GM18867 (cell line): Measurements from ENCODE around the gene NPY4R.
"Not testable (repeated sequence)": the region's sequence is repeated elsewhere in the genome, so short reads cannot be mapped to it uniquely, and the experiment has no call there.

Experiments
- ATAC-seq: cut with Tn5 transposase; IDR thresholded peaks from one replicate; pipeline ENCODE4 v1.9.1; 2021; ENCODE audit warnings: mild to moderate bottlenecking, moderate library complexity; ENCODE audit not compliant: unreplicated experiment

Gene NPY4R, protein sequence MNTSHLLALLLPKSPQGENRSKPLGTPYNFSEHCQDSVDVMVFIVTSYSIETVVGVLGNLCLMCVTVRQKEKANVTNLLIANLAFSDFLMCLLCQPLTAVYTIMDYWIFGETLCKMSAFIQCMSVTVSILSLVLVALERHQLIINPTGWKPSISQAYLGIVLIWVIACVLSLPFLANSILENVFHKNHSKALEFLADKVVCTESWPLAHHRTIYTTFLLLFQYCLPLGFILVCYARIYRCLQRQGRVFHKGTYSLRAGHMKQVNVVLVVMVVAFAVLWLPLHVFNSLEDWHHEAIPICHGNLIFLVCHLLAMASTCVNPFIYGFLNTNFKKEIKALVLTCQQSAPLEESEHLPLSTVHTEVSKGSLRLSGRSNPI

DNA sequence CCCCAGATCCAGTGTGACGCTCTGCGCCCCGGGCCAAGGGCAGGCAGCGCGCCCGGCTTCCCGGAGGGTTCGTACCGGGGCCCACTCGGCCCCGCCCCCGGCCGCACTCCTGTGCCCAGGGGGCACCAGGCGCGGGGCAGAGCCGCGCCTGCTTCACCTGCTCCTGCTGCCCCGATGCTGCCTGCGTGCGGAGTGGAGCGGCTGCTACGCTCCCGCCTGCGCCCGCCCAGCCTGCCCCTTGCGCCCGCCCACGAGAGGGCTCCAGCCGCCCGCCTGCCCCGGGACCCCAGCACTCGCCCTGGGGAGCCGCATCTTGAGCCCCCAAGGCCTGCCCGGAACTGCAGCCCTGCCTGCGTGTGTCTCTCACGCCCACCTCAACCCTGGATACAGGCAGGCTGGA, at the start of gene NPY4R:
Gene NPY4R (minus strand): TSS at position 194 of the 400 bp plus-strand sequence. CDS start 3,323 bp downstream, outside the sequence.
- not testable (repeated sequence) for ATAC-seq

DNA sequence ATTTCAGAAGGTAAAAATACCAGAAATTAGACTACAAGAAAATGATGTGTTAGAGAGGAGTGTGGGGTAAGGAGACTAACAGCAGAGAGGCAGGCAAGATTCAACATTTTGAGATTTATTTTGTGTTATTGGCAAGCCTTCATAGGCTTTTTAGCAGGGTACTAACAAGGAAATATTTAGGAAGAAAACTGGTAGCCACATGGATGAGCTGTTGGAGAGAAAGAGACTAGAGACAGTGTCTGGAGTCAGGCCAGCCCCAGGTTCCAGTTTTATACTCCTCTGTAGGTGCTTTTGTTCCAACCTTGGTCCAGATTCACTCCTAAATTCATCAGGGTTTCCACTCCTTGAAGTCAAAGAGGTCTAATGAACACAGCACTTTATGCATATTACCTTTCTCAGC, 49.6 kb upstream of the NPY4R start:
- ATAC-seq = no peak

DNA sequence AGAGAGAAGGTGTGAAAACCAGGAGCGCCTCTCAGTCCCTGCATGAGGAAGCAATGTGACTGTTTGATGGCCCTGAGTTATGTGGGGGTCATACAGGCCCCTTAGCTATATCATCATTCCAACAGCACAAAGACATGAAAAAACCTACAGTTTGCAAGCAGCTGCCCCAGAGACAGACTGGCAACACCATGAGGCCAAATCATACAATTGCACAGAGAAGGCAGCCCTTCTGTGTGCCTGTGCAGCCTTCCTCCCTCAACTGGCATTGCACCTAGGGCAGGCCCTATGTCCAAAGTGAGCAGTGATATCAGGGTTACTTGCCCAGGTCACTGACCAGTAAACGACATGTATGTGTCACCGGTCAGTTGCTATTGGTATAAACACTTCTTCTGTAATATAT, 49.1 kb upstream of the NPY4R start:
- ATAC-seq = no peak

DNA sequence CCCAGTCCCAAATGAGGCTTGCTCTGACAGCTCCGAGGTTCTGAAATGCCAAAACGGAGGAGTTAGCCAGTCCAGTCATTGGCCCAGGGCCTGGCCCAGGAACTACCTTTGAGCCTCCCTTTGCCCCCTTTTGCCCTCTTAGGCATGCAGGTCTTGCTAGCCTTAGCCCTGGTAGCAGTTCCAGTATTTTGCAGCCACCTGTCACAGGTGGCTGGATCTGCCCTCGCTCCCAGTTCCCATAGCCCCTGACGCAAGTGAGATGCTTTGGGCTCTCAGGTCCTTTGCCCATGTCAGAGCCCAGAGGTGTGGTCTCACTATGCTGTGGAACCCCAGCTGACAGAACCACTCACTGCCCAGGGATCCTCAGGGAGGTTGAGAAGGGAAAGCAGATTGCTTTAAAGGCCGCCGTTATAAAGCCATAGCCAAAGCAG, 48.7 kb upstream of the NPY4R start:
- no peak for ATAC-seq

DNA sequence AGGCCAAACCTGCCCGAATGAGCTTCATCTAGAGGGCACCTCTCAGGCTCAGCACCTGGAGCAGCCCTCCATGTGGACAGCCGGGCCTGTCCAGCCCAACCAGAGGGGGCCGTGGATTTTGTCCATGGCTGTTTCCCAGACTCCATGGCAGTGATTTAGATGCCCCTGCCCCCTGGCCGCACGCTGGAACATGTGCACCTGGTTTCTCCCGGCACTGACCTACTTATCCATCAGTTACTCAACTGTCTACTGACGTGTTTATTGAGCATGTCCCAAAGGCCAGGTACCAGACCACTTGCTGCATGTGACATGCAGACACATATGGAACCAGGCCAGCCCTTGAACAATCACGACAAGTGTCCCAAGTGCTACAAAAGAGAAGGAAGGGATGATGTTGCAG, 47.6 kb upstream of the NPY4R start:
- ATAC-seq = not testable (repeated sequence)

DNA sequence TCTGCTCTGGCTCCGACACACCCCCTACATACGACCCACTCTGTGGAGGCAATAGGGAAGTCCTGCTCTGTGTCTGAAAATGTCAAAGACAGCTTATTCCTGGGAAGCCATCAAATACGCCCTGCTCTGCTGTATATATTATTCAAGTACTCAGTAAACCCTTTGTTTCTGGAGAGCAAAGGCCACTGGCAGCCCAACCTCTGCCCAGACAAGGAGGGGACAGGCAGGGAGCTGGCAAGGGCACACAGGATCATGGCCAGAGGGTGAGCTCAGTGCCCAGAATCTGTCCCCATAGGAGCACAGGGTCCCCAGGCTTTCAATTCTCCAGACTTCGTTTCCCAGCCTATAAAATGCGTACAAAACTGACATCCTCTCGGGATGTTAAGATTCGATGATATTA, 47.0 kb upstream of the NPY4R start:
- ATAC-seq = not testable (repeated sequence)

DNA sequence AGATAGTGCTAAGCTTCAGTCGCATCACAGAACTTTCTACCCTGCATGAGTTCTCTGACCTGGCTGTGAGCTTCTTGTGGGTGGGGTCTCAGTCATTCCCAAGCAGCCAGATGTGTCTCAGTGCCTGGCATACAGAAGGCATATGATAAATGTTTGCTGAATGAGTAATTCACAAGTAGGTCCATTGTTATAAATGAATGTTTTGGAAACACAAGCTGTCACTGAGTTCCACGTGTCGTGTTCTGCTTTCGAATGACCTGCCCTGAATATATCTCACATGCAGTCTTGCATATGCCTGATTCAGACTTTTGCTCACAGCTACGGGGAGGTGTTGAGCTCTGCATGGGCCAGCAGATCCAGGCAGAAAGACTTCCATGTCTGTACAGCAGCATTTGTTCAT, 46.2 kb upstream of the NPY4R start:
- ATAC-seq = not testable (repeated sequence)

DNA sequence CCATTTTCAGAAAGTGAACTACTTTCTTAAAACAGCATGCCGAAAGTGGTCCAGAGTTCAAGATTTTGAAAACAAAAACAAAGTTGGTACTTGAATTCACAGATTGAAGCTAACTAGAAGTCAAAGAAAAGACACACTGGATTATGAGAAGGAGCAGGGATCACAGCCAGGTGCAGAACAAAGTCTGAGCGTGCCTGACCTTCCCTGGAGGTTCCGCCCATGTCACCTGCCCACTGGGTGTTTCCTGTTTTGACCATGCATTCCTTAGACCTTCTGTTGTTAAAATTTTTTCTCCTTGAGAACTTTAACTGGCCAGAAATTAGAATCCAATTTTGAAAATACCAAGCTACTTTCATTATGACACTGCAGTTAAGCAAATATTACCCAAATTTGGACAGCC, 34.2 kb upstream of the NPY4R start:
- not testable (repeated sequence) for ATAC-seq

DNA sequence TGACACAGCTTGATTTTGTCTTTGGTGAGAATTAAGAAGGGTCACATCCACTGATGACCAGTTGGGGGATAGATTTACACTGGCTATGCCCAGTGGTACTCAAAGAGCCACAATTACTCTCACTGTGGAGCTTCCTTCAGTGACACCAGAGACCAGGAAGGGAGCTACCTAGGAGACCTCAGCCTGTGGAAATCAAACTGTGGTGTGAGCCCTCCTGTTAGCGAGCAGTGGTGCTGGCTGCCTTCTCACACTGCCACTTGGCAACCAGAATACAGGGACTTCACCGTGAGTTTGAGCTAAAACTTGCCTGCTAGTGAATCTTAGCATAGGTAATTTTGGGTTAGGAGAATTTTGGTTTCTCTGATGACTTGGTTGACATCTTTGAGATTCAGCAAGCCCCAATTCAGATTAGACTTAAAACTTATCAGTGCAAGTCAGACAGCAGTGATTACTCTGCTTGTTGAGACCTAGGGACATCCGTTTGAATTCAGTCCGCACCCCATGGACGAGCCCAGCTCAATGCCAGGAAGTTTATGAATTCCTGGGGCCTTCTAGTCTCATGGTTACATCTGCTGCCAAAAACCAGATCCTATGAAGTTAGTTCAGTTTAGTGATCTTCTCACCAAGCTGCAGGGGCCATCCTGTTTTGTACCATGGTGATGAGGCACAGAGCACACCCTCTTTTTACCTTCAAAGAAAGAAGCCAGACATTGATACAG, 33.4 kb upstream of the NPY4R start:
- ATAC-seq = not testable (repeated sequence)

DNA sequence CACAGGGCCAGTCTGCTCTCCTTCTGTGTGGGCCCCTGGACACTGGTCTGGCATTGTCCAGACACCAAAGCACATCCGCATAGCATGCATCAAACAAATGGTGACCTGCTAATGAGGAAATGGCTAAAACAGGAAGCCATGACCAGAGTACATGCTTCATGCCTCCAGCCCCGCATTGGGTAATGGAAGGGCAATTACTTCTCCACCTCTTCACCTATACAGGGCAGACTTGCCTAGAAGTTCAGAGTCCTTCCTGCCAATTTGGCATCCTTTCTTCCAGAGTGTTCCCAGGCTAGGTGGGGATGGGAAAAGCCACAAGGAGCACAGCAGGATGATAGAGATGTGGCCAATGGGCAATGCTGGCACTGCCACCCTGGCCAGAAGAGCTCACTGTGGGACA, 32.1 kb upstream of the NPY4R start:
- ATAC-seq = not testable (repeated sequence)

DNA sequence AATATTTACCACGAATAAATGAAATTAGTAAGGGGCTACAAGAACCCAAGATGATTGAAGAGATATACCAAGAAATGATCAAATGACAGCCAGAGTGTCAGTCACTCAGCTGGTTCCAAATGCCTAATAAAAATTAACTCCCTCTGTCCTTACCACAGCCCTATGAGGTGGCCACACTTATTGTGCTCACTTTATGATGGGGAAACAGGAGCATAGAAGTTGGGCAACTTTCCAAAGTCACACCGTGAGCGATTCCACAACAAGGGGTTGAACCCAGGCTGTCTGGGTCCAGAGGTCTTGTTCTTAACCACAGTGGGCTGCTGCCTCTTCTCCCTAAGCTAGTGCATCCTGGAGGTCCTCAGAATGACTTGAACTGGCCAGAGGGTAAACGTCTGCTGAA, 31.6 kb upstream of the NPY4R start:
- not testable (repeated sequence) for ATAC-seq

DNA sequence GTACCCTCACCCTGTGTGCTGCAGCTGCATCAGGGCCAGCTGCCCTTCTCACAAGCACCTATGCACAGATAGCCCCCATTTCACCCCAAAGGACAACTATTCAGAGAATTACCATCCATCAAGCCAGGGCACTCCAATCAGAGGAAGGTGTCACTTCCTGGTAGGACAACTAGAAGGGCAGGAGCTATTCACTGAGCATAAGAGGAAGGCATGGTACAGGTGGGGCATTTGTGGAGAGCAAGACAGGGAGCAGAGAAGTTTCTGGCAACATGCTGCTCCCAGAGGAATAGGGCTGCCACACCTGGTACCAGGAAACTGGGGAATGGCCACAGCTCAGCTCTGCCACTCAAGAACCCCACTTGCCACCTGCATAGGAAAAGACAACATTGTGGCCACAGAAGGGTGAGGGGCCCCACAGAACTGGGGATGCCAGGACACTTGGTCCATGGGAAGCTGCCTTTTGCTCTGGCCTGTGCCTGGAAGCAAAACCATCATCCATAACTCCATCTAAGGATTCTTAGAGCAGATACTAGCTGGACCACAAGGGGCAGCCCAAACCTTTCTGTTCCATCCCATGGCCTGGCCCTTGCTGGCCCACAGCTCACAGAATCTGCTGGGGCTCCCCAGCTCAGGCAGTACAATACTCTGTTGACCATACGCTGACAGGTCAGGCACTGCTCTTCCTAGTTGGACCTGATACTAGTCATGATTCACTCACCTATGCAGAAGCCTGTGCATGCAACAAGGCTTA, 25.8 kb upstream of the NPY4R start:
- not testable (repeated sequence) for ATAC-seq

DNA sequence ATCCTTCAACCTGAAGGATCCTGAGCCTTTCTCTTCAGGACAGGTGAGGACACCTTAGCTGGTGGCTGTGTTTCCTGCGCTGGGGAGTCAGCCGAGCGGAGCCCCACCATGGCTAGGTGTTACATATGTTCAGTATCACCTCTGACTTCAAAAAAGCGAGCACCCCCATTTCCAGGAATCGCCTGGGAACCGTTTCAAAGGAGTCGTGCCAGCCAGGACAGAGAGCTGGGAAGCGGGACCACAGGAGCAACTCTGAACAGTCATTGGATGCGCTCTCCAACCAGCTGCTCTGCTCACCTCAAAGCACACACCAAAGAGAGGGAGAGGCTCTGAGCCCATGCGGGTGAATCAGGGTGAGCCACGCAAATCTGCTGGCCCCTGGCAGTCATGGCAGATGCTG, 24.5 kb upstream of the NPY4R start:
- ATAC-seq = not testable (repeated sequence)

DNA sequence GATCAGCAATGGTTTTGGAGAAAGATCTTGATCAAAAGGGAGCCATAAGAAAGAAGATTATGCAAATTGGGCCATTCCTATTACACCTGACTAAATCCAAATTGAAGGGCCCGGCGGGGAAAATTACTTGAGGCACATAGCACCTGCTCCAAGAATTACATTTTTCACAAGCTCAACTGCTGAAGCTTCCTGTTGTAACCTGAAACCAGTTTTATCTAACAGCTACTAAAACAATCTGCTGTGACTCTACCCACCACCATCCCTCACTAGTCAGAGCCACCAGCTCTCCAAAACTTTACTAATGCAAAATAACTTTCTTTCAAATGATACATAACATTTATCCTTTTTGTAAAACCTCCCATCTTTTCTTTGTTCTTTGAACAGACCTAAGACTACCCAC, 20.7 kb upstream of the NPY4R start:
- not testable (repeated sequence) for ATAC-seq

DNA sequence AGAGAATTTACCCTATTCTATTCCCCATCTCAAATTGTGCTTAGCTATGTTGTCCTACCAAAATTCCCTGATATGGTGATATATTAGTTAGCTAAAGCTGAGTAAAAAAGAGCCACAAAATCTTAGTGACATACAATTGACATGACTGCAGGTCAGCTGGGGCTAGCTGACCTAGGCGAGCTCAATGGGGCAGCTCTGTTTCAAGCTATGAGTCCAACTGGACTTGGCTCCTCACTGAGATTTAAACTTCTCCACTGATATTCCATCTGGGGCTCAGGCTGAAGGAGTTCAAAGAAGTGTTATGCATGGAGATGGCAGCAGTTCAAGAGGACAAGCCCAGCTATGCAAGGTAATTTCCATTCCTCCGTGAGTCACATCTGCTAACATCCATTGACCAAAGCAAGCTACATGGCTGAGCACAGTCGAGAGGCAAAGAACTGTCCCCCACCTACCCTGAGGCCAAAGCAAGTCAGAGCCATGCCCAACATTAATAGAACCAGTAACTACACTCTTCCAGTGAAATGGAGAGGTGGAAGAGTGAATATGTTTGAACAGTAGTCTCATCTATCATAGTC, 9.1 kb upstream of the NPY4R start:
- ATAC-seq = not testable (repeated sequence)

DNA sequence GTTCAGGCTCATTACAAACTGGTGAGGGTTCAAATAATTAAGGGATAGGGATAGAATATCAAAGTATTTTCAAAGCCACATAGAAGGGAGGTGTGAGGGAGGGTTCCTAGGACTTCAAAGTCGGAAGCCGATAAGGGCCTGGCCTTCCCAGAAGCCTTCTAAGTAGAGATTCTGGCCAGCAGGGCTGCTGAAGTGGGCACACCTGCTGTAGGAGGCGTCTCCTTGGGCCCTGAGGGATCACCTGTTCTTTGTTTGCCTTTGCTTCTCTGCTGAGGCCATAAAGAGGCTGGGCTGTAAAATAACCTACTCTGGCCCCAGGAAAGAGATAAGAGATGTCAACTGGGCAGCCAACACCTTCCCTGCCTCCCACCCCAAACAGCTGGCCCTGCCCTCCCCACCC, 8.0 kb upstream of the NPY4R start:
- ATAC-seq = not testable (repeated sequence)

DNA sequence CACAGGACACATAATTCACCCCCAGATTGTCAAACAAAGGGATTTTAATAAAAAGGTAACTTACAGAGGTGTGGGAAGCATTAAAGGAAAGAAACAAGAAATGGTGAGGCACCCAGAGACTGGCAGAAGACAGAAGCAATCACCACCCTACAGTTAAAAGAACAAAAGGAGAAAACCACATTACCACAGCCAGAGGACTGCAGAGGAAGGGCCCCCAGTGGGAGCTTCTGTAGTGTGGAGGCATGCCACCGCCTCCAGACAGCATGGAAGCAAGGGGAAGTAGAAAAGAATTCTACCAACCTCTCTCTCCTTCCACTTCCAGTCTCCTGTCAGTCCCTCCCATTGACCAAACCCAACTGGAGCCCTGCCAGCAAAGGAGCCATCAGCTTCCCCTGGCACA, 4.4 kb upstream of the NPY4R start:
- not testable (repeated sequence) for ATAC-seq

DNA sequence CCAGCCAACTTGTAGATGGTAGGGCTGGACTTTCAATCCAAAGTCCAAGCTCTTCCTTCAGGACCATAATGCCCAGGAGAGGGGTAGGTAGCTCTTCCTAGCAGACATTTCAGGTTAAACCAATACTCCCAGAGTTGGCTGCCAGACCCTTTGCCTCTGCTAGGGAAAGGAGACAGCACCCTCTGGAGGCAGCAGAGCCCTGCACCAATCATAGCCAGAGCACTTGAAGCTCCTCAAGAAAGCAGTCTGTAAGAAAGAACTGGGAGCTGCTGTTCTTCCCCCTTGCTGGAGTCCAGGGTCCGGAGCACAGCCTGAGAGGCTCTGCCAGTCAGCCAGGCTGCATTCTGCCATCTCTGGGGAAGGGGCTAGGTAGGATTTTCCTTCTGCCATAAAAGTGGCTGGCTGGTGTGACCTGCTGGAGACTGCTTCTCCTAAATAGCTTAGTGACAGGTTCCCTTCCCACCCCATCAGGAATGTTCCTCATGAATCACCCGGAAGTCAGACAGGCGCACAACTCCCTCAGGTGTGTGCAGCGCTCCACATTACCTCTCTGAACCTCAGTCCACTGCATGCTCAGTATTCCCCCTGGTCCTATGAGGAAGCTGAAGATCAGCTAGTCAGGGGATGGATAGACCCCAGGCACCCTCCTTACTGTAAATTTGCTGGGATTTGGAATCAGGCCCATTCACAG, 2.5 kb upstream of the NPY4R start:
- not testable (repeated sequence) for ATAC-seq

DNA sequence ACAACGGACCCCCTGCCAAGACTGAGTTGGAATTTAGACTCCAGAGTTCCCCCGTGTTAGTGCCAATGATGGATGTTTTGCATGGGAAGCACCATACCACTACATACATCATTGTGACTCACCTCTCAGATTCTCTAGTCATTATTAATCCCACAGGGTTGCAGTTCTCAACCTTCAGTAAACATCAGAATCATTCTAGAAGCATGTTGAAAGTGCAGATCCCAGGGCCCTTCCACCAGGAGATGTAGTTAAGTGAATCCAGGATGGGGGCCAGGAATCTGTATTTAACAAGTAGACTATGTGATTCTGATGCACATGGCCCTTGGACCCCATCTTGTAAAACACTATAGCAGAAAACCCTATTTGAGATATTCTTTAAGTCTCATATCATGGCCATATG, 2.1 kb downstream of the NPY4R start:
- not testable (repeated sequence) for ATAC-seq

DNA sequence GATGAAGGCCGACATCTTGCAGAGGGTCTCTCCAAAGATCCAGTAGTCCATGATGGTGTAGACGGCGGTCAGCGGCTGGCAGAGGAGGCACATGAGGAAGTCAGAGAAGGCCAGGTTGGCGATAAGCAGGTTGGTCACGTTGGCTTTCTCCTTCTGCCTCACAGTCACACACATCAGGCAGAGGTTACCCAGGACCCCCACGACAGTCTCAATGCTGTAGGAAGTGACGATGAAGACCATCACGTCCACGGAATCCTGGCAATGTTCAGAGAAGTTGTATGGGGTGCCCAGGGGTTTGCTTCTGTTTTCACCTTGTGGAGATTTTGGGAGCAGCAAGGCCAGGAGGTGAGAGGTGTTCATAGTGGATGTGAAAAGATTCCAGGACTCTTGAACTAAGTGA, 3.5 kb downstream of the NPY4R start:
- ATAC-seq = not testable (repeated sequence)
